ENCODE measurements around the gene CD209. TPM values are rescaled to one million over a fixed set of nuclear protein-coding genes. Genes with fewer than 3 reads are reported as not detected.

The CD209 gene
- total and polyA plus RNA-seq, 2 donors (not counting 3 experiments of a cell fraction or from before 2014, with no cell fraction given) = not detected

- Histone ChIP-seq H3K4me1 (ENCODE audit: control insufficient read depth, extremely low read depth, insufficient read depth, low read length) (no peaks in the 10 kb centered on the region), H3K36me3 (ENCODE audit: control insufficient read depth in 2 of 2, extremely low read depth in 1 of 2, insufficient read depth in 2 of 2, low read length in 2 of 2) (no peaks in the 10 kb centered on the region), H3K79me2 (ENCODE audit: control insufficient read depth, insufficient read depth, low read length) (no peaks in the 10 kb centered on the region), H3K9me1 (replicated peaks; ENCODE audit: control insufficient read depth, extremely low read depth, insufficient read depth, low read length) (no peaks in the 10 kb centered on the region), H2AFZ (ENCODE audit: low read depth, low read length) (no peak overlapping the region), H4K20me1 (replicated peaks; ENCODE audit: control insufficient read depth, extremely low read depth, insufficient read depth, low read length) (no peaks in the 10 kb centered on the region), H3K4me3 (replicated peaks in 1 of 3; ENCODE audit: insufficient read depth in 1 of 3, low read depth in 1 of 3, low read length in 3 of 3) (no peak overlapping the region), H3K9me3 (replicated peaks; ENCODE audit: control insufficient read depth, insufficient read depth, low read length) (no peaks in the 10 kb centered on the region), H3K9ac (replicated peaks; ENCODE audit: extremely low read depth, insufficient read depth, low read length) (no peak overlapping the region), H3K4me2 (ENCODE audit: insufficient read depth, low read length) (no peak overlapping the region), H3K27ac (ENCODE audit: insufficient read depth, low read depth, low read length) (no peak overlapping the region), H3K27me3 (ENCODE audit: control insufficient read depth in 2 of 2, insufficient read depth in 2 of 2, low read length in 2 of 2) (no peaks in the 10 kb centered on the region)
- intact Hi-C loops (cut with micrococcal nuclease) (no loop called here), dilution Hi-C loops (cut with MboI; ENCODE audit: extremely low pct_ligation_motif_present, low sequenced_read_pairs) (no loop called here)
- DNase-seq (ENCODE audit: low read depth, low spot score) (no peak), FAIRE-seq (no peak)
- TF ChIP-seq POLR2A (IDR thresholded peaks at IDR 0.05; ENCODE audit: low read depth, low read length) (no peak), JUN (IDR thresholded peaks at IDR 0.05; ENCODE audit: borderline replicate concordance, insufficient read depth, insufficient read length, low read depth) (no peak), POLR2AphosphoS5 (IDR thresholded peaks at IDR 0.05; ENCODE audit: insufficient read depth, low read depth, low read length) (no peak), EZH2 (IDR thresholded peaks at IDR 0.05; ENCODE audit: borderline replicate concordance, low read depth, low read length, severe bottlenecking) (no peak), FOS (IDR thresholded peaks at IDR 0.05; ENCODE audit: borderline replicate concordance, insufficient read depth, low read length) (no peak), GATA2 (IDR thresholded peaks at IDR 0.05; ENCODE audit: insufficient read depth, insufficient read length, low read depth, low read length) (no peak), MYC (IDR thresholded peaks at IDR 0.05; ENCODE audit: low read depth, low read length) (no peak), CTCF (IDR thresholded peaks at IDR 0.05; ENCODE audit: extremely low read depth in 1 of 2, insufficient read depth in 1 of 2, low read depth in 1 of 2, low read length in 2 of 2) (no peak)
- TF ChIP-seq, protein P1, sequence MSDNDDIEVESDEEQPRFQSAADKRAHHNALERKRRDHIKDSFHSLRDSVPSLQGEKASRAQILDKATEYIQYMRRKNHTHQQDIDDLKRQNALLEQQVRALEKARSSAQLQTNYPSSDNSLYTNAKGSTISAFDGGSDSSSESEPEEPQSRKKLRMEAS (IDR thresholded peaks at IDR 0.05; ENCODE audit: insufficient read depth, insufficient read length) = no peak
- BruUV-seq (replicated peaks) = no TSS peak
- POLR2A ChIA-PET = no interaction called here
- CTCF ChIA-PET = interaction anchor here (1.0 to 1.5 kb wide), 2 partner anchors 9 to 21 kb away, joined by 3 to 5 read pairs; no protein-coding TSS in a partner anchor
Observed at GRCh38 chr19:7778081-7778480, 30.7 kb upstream of the CD209 start.

Measured in endothelial cell of umbilical vein (primary cell).